GM12873 (cell line): ENCODE data around the gene MPST.

Source experiments
- CTCF ChIP-seq: IDR thresholded peaks from 2 replicates; pipeline ENCODE4 v1.5.1; 2012; ENCODE audit warnings: low read depth, mild to moderate bottlenecking, moderate library complexity, low read length, control low read depth; ENCODE audit not compliant: insufficient read depth; ENCODE audit errors: missing control alignments

MPST gene

GRCh38 chr22:36981247-36981775 is 38.2 kb upstream of the MPST start:
- no peak for TF ChIP-seq CTCF

DNA sequence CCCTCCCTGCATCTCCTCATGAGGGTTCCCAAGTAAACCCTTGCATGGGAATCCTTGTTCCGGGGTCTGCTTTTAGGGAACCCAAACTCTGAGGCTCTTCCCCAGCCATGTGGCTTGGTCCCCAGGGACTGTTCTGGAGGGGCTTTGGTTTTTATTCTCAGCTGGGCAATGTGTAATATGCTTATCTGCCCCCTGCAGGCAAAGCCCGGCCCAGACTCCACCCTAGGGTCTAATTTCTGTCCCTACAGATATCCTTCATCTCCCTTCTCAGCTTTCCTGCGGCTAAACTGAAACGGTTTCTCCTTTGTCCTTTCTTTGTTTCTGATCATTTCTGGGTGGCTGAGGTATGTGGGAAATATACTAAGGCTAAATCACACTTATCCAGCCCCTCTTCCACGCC is 37.4 kb upstream of the MPST start:
- peak; percentile 10 for TF ChIP-seq CTCF

DNA sequence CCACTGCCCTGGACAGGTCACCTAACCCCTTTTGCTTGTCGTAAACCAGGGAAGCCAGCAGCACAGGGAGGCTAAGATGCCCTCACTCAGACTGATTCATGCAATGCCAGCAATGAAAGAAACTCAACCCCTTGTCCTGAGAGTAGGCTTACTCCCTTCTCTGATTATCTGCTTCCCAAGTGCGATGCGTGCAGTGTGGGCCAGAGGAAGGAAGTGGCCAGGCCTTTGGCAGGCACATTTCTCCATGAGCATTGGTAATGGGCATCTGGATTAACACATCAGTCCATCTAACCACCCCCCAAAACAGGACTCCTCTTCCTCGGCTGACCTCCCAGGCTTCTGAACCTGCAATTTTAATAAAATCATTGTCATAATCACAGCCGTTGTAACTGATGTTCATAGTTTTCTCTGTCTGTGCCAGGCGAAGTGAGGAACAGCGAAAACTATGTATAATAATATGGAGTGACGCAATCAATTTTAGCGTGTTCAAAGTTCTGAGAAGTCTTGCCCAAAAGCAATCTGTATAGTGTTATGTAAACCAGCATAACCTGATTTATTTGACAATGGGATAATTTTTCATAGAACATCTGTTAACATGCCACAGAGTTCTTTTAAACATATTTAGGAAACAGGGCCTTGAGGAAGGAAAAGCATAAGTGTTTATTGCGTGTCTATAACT is 34.2 kb upstream of the MPST start:
- TF ChIP-seq CTCF = no peak

- peak; percentile 80 for TF ChIP-seq CTCF
Observed at GRCh38 chr22:36986242-36986821, 33.2 kb upstream of the MPST start.

DNA sequence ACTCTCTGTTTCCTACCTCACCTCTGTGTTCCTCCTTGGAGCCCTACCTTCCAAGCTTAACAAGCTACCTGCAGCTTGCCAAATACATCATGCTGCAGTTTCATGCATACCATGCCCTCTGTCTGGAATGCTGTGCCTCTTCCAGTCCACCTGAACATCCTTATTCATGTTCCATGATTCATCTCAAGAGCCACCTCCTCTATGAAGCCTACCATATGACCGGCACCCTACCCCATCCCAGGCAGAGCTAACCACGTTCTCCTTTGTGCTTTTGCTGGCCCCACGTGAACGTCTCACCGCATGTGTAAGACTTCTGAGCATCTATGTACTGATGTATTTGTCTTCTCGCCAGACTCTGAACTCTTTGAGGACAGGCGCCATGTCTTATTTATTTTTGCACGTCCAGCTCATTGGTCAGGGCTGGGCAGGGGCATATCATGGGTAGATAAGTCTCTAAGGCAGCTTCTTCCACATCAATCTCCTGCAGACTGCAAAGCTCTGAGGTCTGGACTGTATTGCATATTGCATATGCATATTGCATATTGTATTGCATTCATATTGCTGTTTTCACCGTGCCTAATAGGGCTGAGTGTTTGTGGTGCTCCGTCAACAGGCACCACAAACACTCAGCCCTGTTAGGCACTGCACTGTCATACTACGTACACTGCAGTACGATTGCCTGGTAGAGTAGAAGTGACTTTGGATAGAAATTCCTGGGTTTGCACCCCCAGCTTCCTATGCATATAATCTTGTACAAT is 31.3 kb upstream of the MPST start:
- TF ChIP-seq CTCF = no peak

DNA sequence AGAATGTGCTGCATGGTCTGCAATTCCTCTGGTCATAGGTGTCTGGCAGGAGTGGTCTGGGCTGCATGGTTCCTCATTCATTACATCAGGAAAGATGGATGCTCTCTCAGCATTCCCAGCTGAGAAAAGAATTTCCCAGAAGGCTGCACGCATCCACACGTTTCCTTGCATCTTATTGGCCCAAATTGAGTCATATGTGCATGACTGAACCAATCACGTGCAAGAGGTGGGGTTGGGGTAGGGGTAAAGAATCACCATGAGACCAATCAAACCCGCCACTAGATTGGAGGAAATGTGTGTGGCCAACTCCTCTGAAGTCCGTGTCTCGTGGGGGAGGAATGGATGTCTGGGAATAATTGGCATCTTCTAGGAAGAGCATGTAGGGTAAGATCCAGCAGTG is 29.1 kb upstream of the MPST start:
- TF ChIP-seq CTCF = no peak

GRCh38 chr22:36991206-36991605 is 28.3 kb upstream of the MPST start:
- peak; percentile 3 for TF ChIP-seq CTCF
